Aorta (tissue), 5 donors: ENCODE results near the gene CCDC14. TPM values are rescaled to one million over a fixed set of nuclear protein-coding genes. Genes with fewer than 3 reads are reported as not detected.

Source experiments
- ATAC-seq: fragments of 200-7000 bp; cut with Tn5 transposase; one replicate; pipeline ENCODE4 v1.9.1; 2022; ENCODE audit warnings: moderate library complexity; ENCODE audit not compliant: low FRiP score
- DNase-seq, 2 donors: peaks; one replicate each; pipeline ENCODE4 v3.0.0-alpha.2; 2020
- H3K27ac ChIP-seq, 2 donors: one replicate each; pipeline ENCODE4 v1.5.1; 2013; ENCODE audit warnings: low read length in 2 of 2, mild to moderate bottlenecking in 2 of 2, moderate library complexity in 2 of 2, control low read depth in 1 of 2, inconsistent platforms in 1 of 2, low read depth in 1 of 2
- H3K27me3 ChIP-seq, 2 donors: one replicate each; pipeline ENCODE4 v1.6.1; 2013; ENCODE audit warnings: control low read depth in 1 of 2, low read length in 1 of 2, mild to moderate bottlenecking in 1 of 2, moderate library complexity in 1 of 2; ENCODE audit not compliant: insufficient read depth in 2 of 2, control insufficient read depth in 1 of 2
- H3K36me3 ChIP-seq, 2 donors: one replicate each; pipeline ENCODE4 v1.6.1; 2013; ENCODE audit warnings: control low read depth in 1 of 2, low read length in 1 of 2, mild to moderate bottlenecking in 1 of 2; ENCODE audit not compliant: insufficient read depth in 2 of 2, control insufficient read depth in 1 of 2
- H3K4me1 ChIP-seq, 2 donors: one replicate each; pipeline ENCODE4 v1.6.1; 2013; ENCODE audit warnings: low read length in 2 of 2, control low read depth in 1 of 2, mild to moderate bottlenecking in 1 of 2, moderate library complexity in 1 of 2; ENCODE audit not compliant: insufficient read depth in 2 of 2, control insufficient read depth in 1 of 2
- H3K4me3 ChIP-seq, 2 donors: one replicate each; pipeline ENCODE4 v1.5.1; 2013; ENCODE audit warnings: low read length in 2 of 2, control low read depth in 1 of 2, mild to moderate bottlenecking in 1 of 2
- H3K9me3 ChIP-seq: one replicate; pipeline ENCODE4 v1.6.1; 2013; ENCODE audit warnings: mild to moderate bottlenecking, low read length; ENCODE audit not compliant: control insufficient read depth
- WGBS, 2 donors: extraction: QIAGEN DNeasy Blood & Tissue Kit; methylation state at CpG; one replicate each; pipeline ENCODE4 v1.1.7; 2013; 5-methylcytosine and 5-hydroxymethylcytosine counted together
- intact Hi-C, 2 donors: fragments of 100-400 bp; cut with DNase I; formaldehyde crosslinking; loops; one replicate each; pipeline versions ENCODE4 v1.14.2 to v1.15.0; 2022
- polyA plus RNA-seq, 2 donors: library from polyadenylated mRNA; stranded (reverse); fragments of 200-250 nt; gene quantifications; one replicate each; pipeline ENCODE4 v1.2.3, GENCODE V29; 2013
- total RNA-seq, 2 donors: library from RNA; stranded (reverse); fragmentation: NEBNext Ultra II Directional; extraction: Animal tissue kit (Norgen Biotek cat#: 25700); gene quantifications; one replicate each; pipeline ENCODE4 v1.2.1, GENCODE V29; 2021
- donor health status: healthy with polysubstance abuse.
- donor health status: Bipolar disorder and iron deficiency.
- donor health status: DM: no; HTN: no; CAD: no.
- donor health status: DM: no; HTN: no; CAD: no.
- donor health status: DM: yes; HTN: yes; CAD: no.

CCDC14 gene
- total and polyA plus RNA-seq, 4 donors = 9.1 to 55.5 (median 42.5) TPM

- no peak for DNase-seq
- Histone ChIP-seq H3K27ac (peak overlapping the region in 1 of 2 donors; percentile 30), H3K9me3 (no peaks in the 10 kb centered on the region), H3K4me3 (peak overlapping the region; percentile 74 to 90), H3K4me1 (peaks cover 0 to 1% of the 10 kb centered on the region in 2 donors), H3K36me3 (peaks cover 0 to 2% of the 10 kb centered on the region in 2 donors), H3K27me3 (no peaks in the 10 kb centered on the region)
- intact Hi-C loops = loop anchor here (5.0 kb wide), 5 partner anchors 66 to 161 kb away; no protein-coding TSS in a partner anchor
- ATAC-seq = no peak
- 36 to 47% methylated on average over 4 of the region's 4 CpGs for WGBS, 2 donors
Measured at GRCh38 chr3:123883111-123883510, 77.9 kb downstream of the CCDC14 start.

GRCh38 chr3:123881771-123882170 is 79.3 kb downstream of the CCDC14 start:
- 92 to 98% methylated on average over 2 of the region's 2 CpGs for WGBS, 2 donors
- H3K4me3 ChIP-seq = no peak overlapping the region
- peaks cover 0 to 4% of the 10 kb centered on the region in 2 donors for H3K36me3 ChIP-seq
- no peak for ATAC-seq
- peak overlapping the region; percentile 23 to 70 for H3K27ac ChIP-seq
- no peaks in the 10 kb centered on the region for H3K9me3 ChIP-seq
- peaks cover 0 to 1% of the 10 kb centered on the region in 2 donors for H3K4me1 ChIP-seq
- intact Hi-C loops = loop anchor here (5.0 kb wide), 5 partner anchors 64 to 159 kb away; no protein-coding TSS in a partner anchor
- DNase-seq = no peak
- no peaks in the 10 kb centered on the region for H3K27me3 ChIP-seq

- ATAC-seq (no peak), DNase-seq (no peak)
- Histone ChIP-seq H3K4me3 (no peak overlapping the region), H3K36me3 (peaks cover 0 to 4% of the 10 kb centered on the region in 2 donors), H3K4me1 (peaks cover 0 to 1% of the 10 kb centered on the region in 2 donors), H3K27ac (peak overlapping the region in 1 of 2 donors; percentile 30), H3K27me3 (no peaks in the 10 kb centered on the region), H3K9me3 (no peaks in the 10 kb centered on the region)
- 78 to 80% methylated on average over 6 of the region's 6 CpGs for whole genome bisulfite sequencing, 2 donors
- intact Hi-C loops = loop anchor here (5.0 kb wide), 5 partner anchors 64 to 159 kb away; no protein-coding TSS in a partner anchor
Measured at GRCh38 chr3:123880998-123881561, 79.9 kb downstream of the CCDC14 start.

GRCh38 chr3:123878807-123879206 is 82.2 kb downstream of the CCDC14 start:
- H3K4me3 ChIP-seq = no peak overlapping the region
- no peaks in the 10 kb centered on the region for H3K27me3 ChIP-seq
- 90% methylated on average over 7 of the region's 7 CpGs for WGBS, 2 donors
- peak overlapping the region in 1 of 2 donors; percentile 49 for H3K27ac ChIP-seq
- DNase-seq (no peak), ATAC-seq (no peak)
- peaks cover 0 to 4% of the 10 kb centered on the region in 2 donors for H3K36me3 ChIP-seq
- H3K9me3 ChIP-seq = no peaks in the 10 kb centered on the region
- peaks cover 0 to 1% of the 10 kb centered on the region in 2 donors for H3K4me1 ChIP-seq
- intact Hi-C loops = loop anchor here in 1 of 2 donors (10.0 kb wide), 1 partner anchor 224 kb away; no protein-coding TSS in a partner anchor

GRCh38 chr3:123877965-123878364 is 83.1 kb downstream of the CCDC14 start:
- peaks cover 0 to 1% of the 10 kb centered on the region in 2 donors for H3K4me1 ChIP-seq
- H3K4me3 ChIP-seq = no peak overlapping the region
- DNase-seq (no peak), ATAC-seq (no peak)
- H3K9me3 ChIP-seq = no peaks in the 10 kb centered on the region
- 83 to 87% methylated on average over 4 of the region's 4 CpGs for WGBS, 2 donors
- H3K36me3 ChIP-seq = peaks cover 0 to 4% of the 10 kb centered on the region in 2 donors
- intact Hi-C loops = loop anchor here (2.0 to 10.0 kb wide), 2 partner anchors 55 to 223 kb away; no protein-coding TSS in a partner anchor
- H3K27ac ChIP-seq = peak overlapping the region in 1 of 2 donors; percentile 42
- no peaks in the 10 kb centered on the region for H3K27me3 ChIP-seq

GRCh38 chr3:123877466-123877865 is 83.6 kb downstream of the CCDC14 start:
- 58 to 62% methylated on average over 4 of the region's 4 CpGs for WGBS, 2 donors
- intact Hi-C loops = loop anchor here (2.0 to 10.0 kb wide), 2 partner anchors 55 to 223 kb away; no protein-coding TSS in a partner anchor
- H3K4me1 ChIP-seq = peaks cover 2 to 3% of the 10 kb centered on the region in 2 donors
- ATAC-seq (no peak), DNase-seq (no peak)
- H3K4me3 ChIP-seq = no peak overlapping the region
- H3K9me3 ChIP-seq = no peaks in the 10 kb centered on the region
- H3K27me3 ChIP-seq = no peaks in the 10 kb centered on the region
- peak overlapping the region; percentile 23 to 46 for H3K27ac ChIP-seq
- peaks cover 0 to 4% of the 10 kb centered on the region in 2 donors for H3K36me3 ChIP-seq

- Histone ChIP-seq H3K4me3 (no peak overlapping the region), H3K27ac (peak overlapping the region; percentile 23 to 46), H3K36me3 (peaks cover 0 to 4% of the 10 kb centered on the region in 2 donors), H3K27me3 (no peaks in the 10 kb centered on the region), H3K4me1 (peaks cover 4% of the 10 kb centered on the region in 2 donors), H3K9me3 (no peaks in the 10 kb centered on the region)
- ATAC-seq (no peak), DNase-seq (no peak)
- intact Hi-C loops = loop anchor here (2.0 to 10.0 kb wide), 2 partner anchors 56 to 222 kb away; no protein-coding TSS in a partner anchor
Measured at GRCh38 chr3:123876858-123877257, 84.2 kb downstream of the CCDC14 start.

- no peak overlapping the region for H3K4me3 ChIP-seq
- H3K36me3 ChIP-seq = no peaks in the 10 kb centered on the region
- peaks cover 5 to 12% of the 10 kb centered on the region in 2 donors for H3K4me1 ChIP-seq
- H3K27me3 ChIP-seq = no peaks in the 10 kb centered on the region
- ATAC-seq (no peak), DNase-seq (no peak)
- H3K27ac ChIP-seq = peak overlapping the region; percentile 37 to 66
- intact Hi-C loops = loop anchor here in 1 of 2 donors (10.0 kb wide), 1 partner anchor 218 kb away; no protein-coding TSS in a partner anchor
- no peaks in the 10 kb centered on the region for H3K9me3 ChIP-seq
- 88 to 90% methylated on average over 1 of the region's 1 CpG for WGBS, 2 donors
Measured at GRCh38 chr3:123872621-123873020, 88.4 kb downstream of the CCDC14 start.
